ENCODE measurements around the gene KIAA1217.

DNA sequence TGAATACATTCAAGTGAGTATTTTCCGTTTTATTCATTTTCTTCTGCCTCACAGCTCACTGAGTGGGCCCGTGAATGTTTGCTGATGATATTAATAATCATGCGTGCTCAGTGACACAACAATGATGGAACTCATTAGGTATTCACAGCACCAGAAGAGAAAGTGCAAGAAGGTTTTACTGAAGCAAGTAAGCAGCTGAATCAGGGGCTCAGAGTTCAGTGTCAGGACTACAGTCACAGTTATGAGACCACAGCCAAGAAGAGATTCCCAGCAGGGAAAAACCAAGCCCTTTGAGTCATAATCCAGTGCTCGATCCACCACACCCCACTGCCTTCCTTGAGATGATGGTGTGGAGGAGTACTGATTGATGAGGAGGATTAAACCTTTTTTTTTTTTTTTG is 247.4 kb downstream of the KIAA1217 start:
- TF ChIP-seq, protein P1, sequence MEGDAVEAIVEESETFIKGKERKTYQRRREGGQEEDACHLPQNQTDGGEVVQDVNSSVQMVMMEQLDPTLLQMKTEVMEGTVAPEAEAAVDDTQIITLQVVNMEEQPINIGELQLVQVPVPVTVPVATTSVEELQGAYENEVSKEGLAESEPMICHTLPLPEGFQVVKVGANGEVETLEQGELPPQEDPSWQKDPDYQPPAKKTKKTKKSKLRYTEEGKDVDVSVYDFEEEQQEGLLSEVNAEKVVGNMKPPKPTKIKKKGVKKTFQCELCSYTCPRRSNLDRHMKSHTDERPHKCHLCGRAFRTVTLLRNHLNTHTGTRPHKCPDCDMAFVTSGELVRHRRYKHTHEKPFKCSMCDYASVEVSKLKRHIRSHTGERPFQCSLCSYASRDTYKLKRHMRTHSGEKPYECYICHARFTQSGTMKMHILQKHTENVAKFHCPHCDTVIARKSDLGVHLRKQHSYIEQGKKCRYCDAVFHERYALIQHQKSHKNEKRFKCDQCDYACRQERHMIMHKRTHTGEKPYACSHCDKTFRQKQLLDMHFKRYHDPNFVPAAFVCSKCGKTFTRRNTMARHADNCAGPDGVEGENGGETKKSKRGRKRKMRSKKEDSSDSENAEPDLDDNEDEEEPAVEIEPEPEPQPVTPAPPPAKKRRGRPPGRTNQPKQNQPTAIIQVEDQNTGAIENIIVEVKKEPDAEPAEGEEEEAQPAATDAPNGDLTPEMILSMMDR (IDR thresholded peaks at IDR 0.05) = no peak
- TF ChIP-seq POLR2A (IDR thresholded peaks at IDR 0.05; ENCODE audit: low read depth) = no peak

All from esophagus muscularis mucosa (tissue), 3 donors.